Testis (tissue), 3 donors: ENCODE results near the gene EIF4A3. TPM values are rescaled to one million over a fixed set of nuclear protein-coding genes. Genes with fewer than 3 reads are reported as not detected.

ENCODE experiments used
- DNase-seq: peaks from one replicate; pipeline ENCODE4 v3.0.0-alpha.2; 2019
- H3K27ac ChIP-seq, 2 donors: fragments of 200-600 bp; sonication (generic); one replicate each; pipeline ENCODE4 v1.5.1; 2019
- H3K27me3 ChIP-seq: fragments of 200-600 bp; sonication (generic); one replicate; pipeline ENCODE4 v1.5.1; 2019
- H3K36me3 ChIP-seq: fragments of 200-600 bp; sonication (generic); one replicate; pipeline ENCODE4 v1.5.1; 2017; ENCODE audit warnings: low read depth; ENCODE audit errors: missing control alignments
- H3K4me1 ChIP-seq: fragments of 200-600 bp; sonication (generic); one replicate; pipeline ENCODE4 v1.5.1; 2019
- H3K4me3 ChIP-seq, 2 donors: fragments of 200-600 bp; sonication (generic); one replicate each; pipeline ENCODE4 v1.5.1; 2017 to 2019
- H3K9me3 ChIP-seq: fragments of 200-600 bp; sonication (generic); one replicate; pipeline ENCODE4 v1.5.1; 2017
- CTCF ChIP-seq, 3 experiments: fragments of 450-650 bp in 2 of 3; fragments of 200-600 bp in 1 of 3; sonication (generic) in 1 of 3; IDR thresholded peaks; one replicate each; pipeline ENCODE4 v1.5.1; 2016 to 2019; ENCODE audit warnings: antibody characterized with exemption in 3 of 3, mild to moderate bottlenecking in 2 of 3, moderate library complexity in 1 of 3
- POLR2A ChIP-seq: fragments of 450-650 bp; IDR thresholded peaks from one replicate; pipeline ENCODE4 v1.6.1; 2017; ENCODE audit warnings: antibody characterized with exemption, mild to moderate bottlenecking, moderate library complexity
- WGBS, 2 donors: methylation state at CpG; one replicate each; pipeline ENCODE4 v1.1.5; 2018; 5-methylcytosine and 5-hydroxymethylcytosine counted together
- intact Hi-C: fragments of 100-400 bp; cut with DNase I; formaldehyde crosslinking; loops from one replicate; pipeline ENCODE4 v1.15.1; 2023; ENCODE audit warnings: low total_unique reads
- polyA plus RNA-seq: library from polyadenylated mRNA; stranded (reverse); fragments of 350-450 nt; fragmentation: Illumina TruSeq; extraction: RNeasy Lipid Tissue Mini Kit (QIAGEN cat#74804); gene quantifications from one replicate; pipeline ENCODE4 v1.2.3, GENCODE V29; 2014; ENCODE audit warnings: low read depth, low replicate concordance; ENCODE audit not compliant: insufficient read depth
- total RNA-seq, 2 donors: library from RNA; depleted of rRNA; stranded (reverse); fragments of >200 nt; gene quantifications; one replicate each; pipeline ENCODE4 v1.2.3, GENCODE V29; 2016

EIF4A3 gene
- total and polyA plus RNA-seq, 3 donors from 2014 or later, result 67.1 to 99.3 (median 85.6) TPM

- peaks cover 14% of the 10 kb centered on the region for H3K4me1 ChIP-seq
- intact Hi-C loops, result no loop called here
- no peaks in the 10 kb centered on the region for H3K36me3 ChIP-seq
- H3K27me3 ChIP-seq, result no peaks in the 10 kb centered on the region
- TF ChIP-seq POLR2A (no peak), CTCF (IDR thresholded peaks at IDR 0.05) (no peak)
- no peak overlapping the region for H3K27ac ChIP-seq
- no peak for DNase-seq
- no peaks in the 10 kb centered on the region for H3K9me3 ChIP-seq
- 87 to 93% methylated on average over 19 of the region's 19 CpGs for WGBS, 2 donors
- no peak overlapping the region for H3K4me3 ChIP-seq
These were observed 43.4 kb downstream of the EIF4A3 start for GRCh38 chr17:80103449-80104085.

- Histone ChIP-seq H3K27ac (no peak overlapping the region), H3K27me3 (no peaks in the 10 kb centered on the region), H3K4me3 (no peak overlapping the region), H3K9me3 (no peaks in the 10 kb centered on the region), H3K36me3 (no peaks in the 10 kb centered on the region), H3K4me1 (peaks cover 14% of the 10 kb centered on the region)
- no peak for TF ChIP-seq CTCF (IDR thresholded peaks at IDR 0.05)
- no peak for TF ChIP-seq POLR2A
- DNase-seq, result no peak
- WGBS, 2 donors, result 81 to 86% methylated on average over 9 to 15 of the region's 15 CpGs
- intact Hi-C loops, result no loop called here
These were observed 44.1 kb downstream of the EIF4A3 start for GRCh38 chr17:80102664-80103448.

GRCh38 chr17:80101946-80102663 lies 44.8 kb downstream of the EIF4A3 start:
- no peaks in the 10 kb centered on the region for H3K27me3 ChIP-seq
- peaks cover 14% of the 10 kb centered on the region for H3K4me1 ChIP-seq
- no peak for TF ChIP-seq CTCF (IDR thresholded peaks at IDR 0.05)
- no peak for TF ChIP-seq POLR2A
- H3K9me3 ChIP-seq, result no peaks in the 10 kb centered on the region
- no peaks in the 10 kb centered on the region for H3K36me3 ChIP-seq
- intact Hi-C loops, result no loop called here
- 30 to 33% methylated on average over 10 to 21 of the region's 21 CpGs for WGBS, 2 donors
- peak overlapping the region; percentile 72 to 94 for H3K27ac ChIP-seq
- H3K4me3 ChIP-seq, result peak overlapping the region; percentile 85 to 88
- DNase-seq, result peak; percentile 23

GRCh38 chr17:80101011-80101945 lies 45.6 kb downstream of the EIF4A3 start, which contains the start of gene GAA:
Gene GAA, plus strand, starts transcription at chr17:80101581. Its CDS starts 3,006 bp downstream, at chr17:80104587.
- DNase-seq, result peak; percentile 87
- Histone ChIP-seq H3K9me3 (no peaks in the 10 kb centered on the region), H3K36me3 (no peaks in the 10 kb centered on the region), H3K27ac (peak within 1 kb of the TSS; percentile 73 to 94), H3K4me3 (peak within 1 kb of the TSS; percentile 85 to 88), H3K4me1 (peaks cover 14% of the 10 kb centered on the region), H3K27me3 (no peaks in the 10 kb centered on the region)
- peak; percentile 87 to 98 (median 97) for TF ChIP-seq CTCF (IDR thresholded peaks at IDR 0.05)
- no peak for TF ChIP-seq POLR2A
- intact Hi-C loops, result no loop called here
- WGBS, 2 donors, result 0% methylated on average over 19 to 53 of the region's 114 CpGs
